H1 (cell line): ENCODE results near the gene CRACDL.

Experiments used
- CBX5 ChIP-seq: fragments of 300-800, 300-1000 bp; sonication (generic); IDR thresholded peaks from 2 replicates; pipeline ENCODE4 v1.7.1; 2016; ENCODE audit warnings: antibody characterized with exemption, low read length, low read depth
- EP300 ChIP-seq, 2 experiments: IDR thresholded peaks; 1 replicate in 1 of 2; 2 replicates in 1 of 2; pipeline ENCODE4 v1.6.1; 2011 to 2012; ENCODE audit warnings: low read depth in 2 of 2, low read length in 2 of 2, mild to moderate bottlenecking in 2 of 2, borderline replicate concordance in 1 of 2, inconsistent platforms in 1 of 2, moderate library complexity in 1 of 2
- POLR2A ChIP-seq, 2 experiments: IDR thresholded peaks; 1 replicate in 1 of 2; 2 replicates in 1 of 2; pipeline ENCODE4 v1.6.1; 2011; ENCODE audit warnings: low read depth in 2 of 2, low read length in 2 of 2, mild to moderate bottlenecking in 2 of 2; ENCODE audit errors: control extremely low read depth in 1 of 2
- POLR2AphosphoS5 ChIP-seq: IDR thresholded peaks from 2 replicates; pipeline ENCODE4 v1.6.1; 2011; ENCODE audit warnings: low read depth, low read length
- RFX5 ChIP-seq: IDR thresholded peaks from 2 replicates; pipeline ENCODE4 v1.6.1; 2011; ENCODE audit warnings: low read depth, low read length, improper control_type of control experiment, borderline replicate concordance
- TF ChIP-seq, protein P1 (sequence below): fragments of 300-600 bp; sonication (generic); IDR thresholded peaks from 2 replicates; pipeline ENCODE4 v1.7.1; 2012; ENCODE audit warnings: low read length, moderate library complexity, mild to moderate bottlenecking, inconsistent platforms; ENCODE audit not compliant: insufficient replicate concordance
- TF ChIP-seq, protein P2 (sequence below), 3 experiments: IDR thresholded peaks; 1 replicate in 2 of 3; 2 replicates in 1 of 3; pipeline versions ENCODE4 v1.5.1 to v1.6.1; 2011; ENCODE audit warnings: low read length in 3 of 3, mild to moderate bottlenecking in 3 of 3, inconsistent platforms in 2 of 3, low read depth in 1 of 3, moderate library complexity in 1 of 3; ENCODE audit not compliant: insufficient read depth in 1 of 3; ENCODE audit errors: control extremely low read depth in 1 of 3

DNA sequence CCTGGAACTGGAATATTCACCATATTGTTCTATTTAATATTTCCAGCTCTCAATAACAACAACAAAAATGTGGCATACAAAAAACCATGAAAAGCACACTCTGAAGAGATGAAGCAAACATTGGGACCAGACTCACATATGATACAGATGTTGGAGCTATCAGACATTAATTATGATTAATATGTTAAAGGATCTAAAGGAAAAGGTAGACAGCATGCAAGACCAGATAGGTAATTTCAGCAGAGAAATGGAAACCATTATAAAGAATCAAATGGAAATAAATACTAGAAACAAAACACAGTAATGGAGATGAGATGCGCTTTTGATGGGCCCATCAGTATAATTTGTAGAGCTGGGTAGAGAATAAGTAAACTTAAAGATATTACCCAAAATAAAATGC lies 154.2 kb downstream of the CRACDL start:
- TF ChIP-seq POLR2A (IDR thresholded peaks at IDR 0.05; ENCODE audit: control extremely low read depth in 1 of 2, low read depth in 2 of 2, low read length in 2 of 2) = no peak
- TF ChIP-seq, protein P1, sequence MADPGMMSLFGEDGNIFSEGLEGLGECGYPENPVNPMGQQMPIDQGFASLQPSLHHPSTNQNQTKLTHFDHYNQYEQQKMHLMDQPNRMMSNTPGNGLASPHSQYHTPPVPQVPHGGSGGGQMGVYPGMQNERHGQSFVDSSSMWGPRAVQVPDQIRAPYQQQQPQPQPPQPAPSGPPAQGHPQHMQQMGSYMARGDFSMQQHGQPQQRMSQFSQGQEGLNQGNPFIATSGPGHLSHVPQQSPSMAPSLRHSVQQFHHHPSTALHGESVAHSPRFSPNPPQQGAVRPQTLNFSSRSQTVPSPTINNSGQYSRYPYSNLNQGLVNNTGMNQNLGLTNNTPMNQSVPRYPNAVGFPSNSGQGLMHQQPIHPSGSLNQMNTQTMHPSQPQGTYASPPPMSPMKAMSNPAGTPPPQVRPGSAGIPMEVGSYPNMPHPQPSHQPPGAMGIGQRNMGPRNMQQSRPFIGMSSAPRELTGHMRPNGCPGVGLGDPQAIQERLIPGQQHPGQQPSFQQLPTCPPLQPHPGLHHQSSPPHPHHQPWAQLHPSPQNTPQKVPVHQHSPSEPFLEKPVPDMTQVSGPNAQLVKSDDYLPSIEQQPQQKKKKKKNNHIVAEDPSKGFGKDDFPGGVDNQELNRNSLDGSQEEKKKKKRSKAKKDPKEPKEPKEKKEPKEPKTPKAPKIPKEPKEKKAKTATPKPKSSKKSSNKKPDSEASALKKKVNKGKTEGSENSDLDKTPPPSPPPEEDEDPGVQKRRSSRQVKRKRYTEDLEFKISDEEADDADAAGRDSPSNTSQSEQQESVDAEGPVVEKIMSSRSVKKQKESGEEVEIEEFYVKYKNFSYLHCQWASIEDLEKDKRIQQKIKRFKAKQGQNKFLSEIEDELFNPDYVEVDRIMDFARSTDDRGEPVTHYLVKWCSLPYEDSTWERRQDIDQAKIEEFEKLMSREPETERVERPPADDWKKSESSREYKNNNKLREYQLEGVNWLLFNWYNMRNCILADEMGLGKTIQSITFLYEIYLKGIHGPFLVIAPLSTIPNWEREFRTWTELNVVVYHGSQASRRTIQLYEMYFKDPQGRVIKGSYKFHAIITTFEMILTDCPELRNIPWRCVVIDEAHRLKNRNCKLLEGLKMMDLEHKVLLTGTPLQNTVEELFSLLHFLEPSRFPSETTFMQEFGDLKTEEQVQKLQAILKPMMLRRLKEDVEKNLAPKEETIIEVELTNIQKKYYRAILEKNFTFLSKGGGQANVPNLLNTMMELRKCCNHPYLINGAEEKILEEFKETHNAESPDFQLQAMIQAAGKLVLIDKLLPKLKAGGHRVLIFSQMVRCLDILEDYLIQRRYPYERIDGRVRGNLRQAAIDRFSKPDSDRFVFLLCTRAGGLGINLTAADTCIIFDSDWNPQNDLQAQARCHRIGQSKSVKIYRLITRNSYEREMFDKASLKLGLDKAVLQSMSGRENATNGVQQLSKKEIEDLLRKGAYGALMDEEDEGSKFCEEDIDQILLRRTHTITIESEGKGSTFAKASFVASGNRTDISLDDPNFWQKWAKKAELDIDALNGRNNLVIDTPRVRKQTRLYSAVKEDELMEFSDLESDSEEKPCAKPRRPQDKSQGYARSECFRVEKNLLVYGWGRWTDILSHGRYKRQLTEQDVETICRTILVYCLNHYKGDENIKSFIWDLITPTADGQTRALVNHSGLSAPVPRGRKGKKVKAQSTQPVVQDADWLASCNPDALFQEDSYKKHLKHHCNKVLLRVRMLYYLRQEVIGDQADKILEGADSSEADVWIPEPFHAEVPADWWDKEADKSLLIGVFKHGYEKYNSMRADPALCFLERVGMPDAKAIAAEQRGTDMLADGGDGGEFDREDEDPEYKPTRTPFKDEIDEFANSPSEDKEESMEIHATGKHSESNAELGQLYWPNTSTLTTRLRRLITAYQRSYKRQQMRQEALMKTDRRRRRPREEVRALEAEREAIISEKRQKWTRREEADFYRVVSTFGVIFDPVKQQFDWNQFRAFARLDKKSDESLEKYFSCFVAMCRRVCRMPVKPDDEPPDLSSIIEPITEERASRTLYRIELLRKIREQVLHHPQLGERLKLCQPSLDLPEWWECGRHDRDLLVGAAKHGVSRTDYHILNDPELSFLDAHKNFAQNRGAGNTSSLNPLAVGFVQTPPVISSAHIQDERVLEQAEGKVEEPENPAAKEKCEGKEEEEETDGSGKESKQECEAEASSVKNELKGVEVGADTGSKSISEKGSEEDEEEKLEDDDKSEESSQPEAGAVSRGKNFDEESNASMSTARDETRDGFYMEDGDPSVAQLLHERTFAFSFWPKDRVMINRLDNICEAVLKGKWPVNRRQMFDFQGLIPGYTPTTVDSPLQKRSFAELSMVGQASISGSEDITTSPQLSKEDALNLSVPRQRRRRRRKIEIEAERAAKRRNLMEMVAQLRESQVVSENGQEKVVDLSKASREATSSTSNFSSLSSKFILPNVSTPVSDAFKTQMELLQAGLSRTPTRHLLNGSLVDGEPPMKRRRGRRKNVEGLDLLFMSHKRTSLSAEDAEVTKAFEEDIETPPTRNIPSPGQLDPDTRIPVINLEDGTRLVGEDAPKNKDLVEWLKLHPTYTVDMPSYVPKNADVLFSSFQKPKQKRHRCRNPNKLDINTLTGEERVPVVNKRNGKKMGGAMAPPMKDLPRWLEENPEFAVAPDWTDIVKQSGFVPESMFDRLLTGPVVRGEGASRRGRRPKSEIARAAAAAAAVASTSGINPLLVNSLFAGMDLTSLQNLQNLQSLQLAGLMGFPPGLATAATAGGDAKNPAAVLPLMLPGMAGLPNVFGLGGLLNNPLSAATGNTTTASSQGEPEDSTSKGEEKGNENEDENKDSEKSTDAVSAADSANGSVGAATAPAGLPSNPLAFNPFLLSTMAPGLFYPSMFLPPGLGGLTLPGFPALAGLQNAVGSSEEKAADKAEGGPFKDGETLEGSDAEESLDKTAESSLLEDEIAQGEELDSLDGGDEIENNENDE = no peak
- TF ChIP-seq, protein P2, sequence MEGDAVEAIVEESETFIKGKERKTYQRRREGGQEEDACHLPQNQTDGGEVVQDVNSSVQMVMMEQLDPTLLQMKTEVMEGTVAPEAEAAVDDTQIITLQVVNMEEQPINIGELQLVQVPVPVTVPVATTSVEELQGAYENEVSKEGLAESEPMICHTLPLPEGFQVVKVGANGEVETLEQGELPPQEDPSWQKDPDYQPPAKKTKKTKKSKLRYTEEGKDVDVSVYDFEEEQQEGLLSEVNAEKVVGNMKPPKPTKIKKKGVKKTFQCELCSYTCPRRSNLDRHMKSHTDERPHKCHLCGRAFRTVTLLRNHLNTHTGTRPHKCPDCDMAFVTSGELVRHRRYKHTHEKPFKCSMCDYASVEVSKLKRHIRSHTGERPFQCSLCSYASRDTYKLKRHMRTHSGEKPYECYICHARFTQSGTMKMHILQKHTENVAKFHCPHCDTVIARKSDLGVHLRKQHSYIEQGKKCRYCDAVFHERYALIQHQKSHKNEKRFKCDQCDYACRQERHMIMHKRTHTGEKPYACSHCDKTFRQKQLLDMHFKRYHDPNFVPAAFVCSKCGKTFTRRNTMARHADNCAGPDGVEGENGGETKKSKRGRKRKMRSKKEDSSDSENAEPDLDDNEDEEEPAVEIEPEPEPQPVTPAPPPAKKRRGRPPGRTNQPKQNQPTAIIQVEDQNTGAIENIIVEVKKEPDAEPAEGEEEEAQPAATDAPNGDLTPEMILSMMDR (IDR thresholded peaks at IDR 0.05; ENCODE audit: control extremely low read depth in 1 of 3, insufficient read depth in 1 of 3, low read depth in 1 of 3, low read length in 3 of 3) = no peak
- TF ChIP-seq RFX5 = no peak
- TF ChIP-seq EP300 (IDR thresholded peaks at IDR 0.05; ENCODE audit: borderline replicate concordance in 1 of 2, low read depth in 2 of 2, low read length in 2 of 2) = no peak
- TF ChIP-seq CBX5 = no peak
- no peak for TF ChIP-seq POLR2AphosphoS5
